ENCODE measurements around the gene CDC42SE2.

Gene CDC42SE2

DNA sequence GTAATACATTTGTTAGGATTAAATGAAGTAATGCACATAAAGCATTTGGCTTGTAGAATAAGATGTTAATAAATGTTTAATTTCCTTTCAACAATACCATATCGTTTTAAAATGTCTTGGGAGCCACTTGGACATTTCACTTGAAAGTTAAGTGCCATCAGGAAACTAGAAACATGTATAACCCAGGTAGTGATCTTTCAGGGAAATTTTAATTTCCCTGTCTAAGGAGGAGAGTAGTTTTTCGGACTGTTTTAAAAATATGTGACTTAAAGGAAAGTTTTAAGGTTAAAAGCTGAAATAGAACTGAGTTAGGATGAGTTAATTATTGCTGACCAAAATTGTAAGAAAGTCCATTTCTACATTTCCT is 18.0 kb downstream of the CDC42SE2 start:
- Histone ChIP-seq H3K79me2 (peaks cover 10% of the 10 kb centered on the region), H3K36me3 (ENCODE audit: control insufficient read depth, insufficient read depth, low read length) (no peaks in the 10 kb centered on the region), H3K9me3 (ENCODE audit: control insufficient read depth, low read length) (no peaks in the 10 kb centered on the region), H3K4me3 (ENCODE audit: low read depth, low read length) (no peak overlapping the region), H3K27ac (no peak overlapping the region), H2AFZ (no peak overlapping the region), H3K9ac (no peak overlapping the region), H3K27me3 (ENCODE audit: control insufficient read depth, insufficient read depth, low read length) (no peaks in the 10 kb centered on the region), H3K4me1 (no peaks in the 10 kb centered on the region), H3K4me2 (ENCODE audit: low read length) (no peak overlapping the region)
- TF ChIP-seq, protein P1, sequence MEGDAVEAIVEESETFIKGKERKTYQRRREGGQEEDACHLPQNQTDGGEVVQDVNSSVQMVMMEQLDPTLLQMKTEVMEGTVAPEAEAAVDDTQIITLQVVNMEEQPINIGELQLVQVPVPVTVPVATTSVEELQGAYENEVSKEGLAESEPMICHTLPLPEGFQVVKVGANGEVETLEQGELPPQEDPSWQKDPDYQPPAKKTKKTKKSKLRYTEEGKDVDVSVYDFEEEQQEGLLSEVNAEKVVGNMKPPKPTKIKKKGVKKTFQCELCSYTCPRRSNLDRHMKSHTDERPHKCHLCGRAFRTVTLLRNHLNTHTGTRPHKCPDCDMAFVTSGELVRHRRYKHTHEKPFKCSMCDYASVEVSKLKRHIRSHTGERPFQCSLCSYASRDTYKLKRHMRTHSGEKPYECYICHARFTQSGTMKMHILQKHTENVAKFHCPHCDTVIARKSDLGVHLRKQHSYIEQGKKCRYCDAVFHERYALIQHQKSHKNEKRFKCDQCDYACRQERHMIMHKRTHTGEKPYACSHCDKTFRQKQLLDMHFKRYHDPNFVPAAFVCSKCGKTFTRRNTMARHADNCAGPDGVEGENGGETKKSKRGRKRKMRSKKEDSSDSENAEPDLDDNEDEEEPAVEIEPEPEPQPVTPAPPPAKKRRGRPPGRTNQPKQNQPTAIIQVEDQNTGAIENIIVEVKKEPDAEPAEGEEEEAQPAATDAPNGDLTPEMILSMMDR (IDR thresholded peaks at IDR 0.05), result no peak

DNA sequence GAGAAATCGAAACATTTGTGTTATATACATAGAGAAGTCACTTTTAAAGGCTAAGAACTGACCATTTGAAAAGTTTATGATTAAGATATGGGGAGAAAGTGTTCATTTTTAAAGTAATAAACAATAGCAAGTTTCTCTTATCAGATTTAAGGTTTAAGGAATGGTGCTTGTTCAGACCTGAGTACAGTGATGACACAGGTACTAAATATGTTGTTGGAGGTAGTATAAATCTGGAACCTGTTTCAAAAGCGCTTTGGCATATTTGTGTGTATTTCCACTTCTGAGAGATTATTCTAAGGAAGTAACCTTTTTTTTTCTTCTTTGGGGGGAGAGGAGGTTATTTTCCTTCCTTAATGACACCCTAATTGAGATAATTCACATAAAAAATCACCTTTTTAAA is 18.4 kb downstream of the CDC42SE2 start:
- Histone ChIP-seq H3K79me2 (peaks cover 10% of the 10 kb centered on the region), H3K9me3 (ENCODE audit: control insufficient read depth, low read length) (no peaks in the 10 kb centered on the region), H3K27ac (no peak overlapping the region), H3K36me3 (ENCODE audit: control insufficient read depth, insufficient read depth, low read length) (no peaks in the 10 kb centered on the region), H3K4me3 (ENCODE audit: low read depth, low read length) (no peak overlapping the region), H2AFZ (no peak overlapping the region), H3K9ac (no peak overlapping the region), H3K4me2 (ENCODE audit: low read length) (no peak overlapping the region), H3K4me1 (no peaks in the 10 kb centered on the region), H3K27me3 (ENCODE audit: control insufficient read depth, insufficient read depth, low read length) (no peaks in the 10 kb centered on the region)
- TF ChIP-seq, protein P1 (IDR thresholded peaks at IDR 0.05), result no peak

DNA sequence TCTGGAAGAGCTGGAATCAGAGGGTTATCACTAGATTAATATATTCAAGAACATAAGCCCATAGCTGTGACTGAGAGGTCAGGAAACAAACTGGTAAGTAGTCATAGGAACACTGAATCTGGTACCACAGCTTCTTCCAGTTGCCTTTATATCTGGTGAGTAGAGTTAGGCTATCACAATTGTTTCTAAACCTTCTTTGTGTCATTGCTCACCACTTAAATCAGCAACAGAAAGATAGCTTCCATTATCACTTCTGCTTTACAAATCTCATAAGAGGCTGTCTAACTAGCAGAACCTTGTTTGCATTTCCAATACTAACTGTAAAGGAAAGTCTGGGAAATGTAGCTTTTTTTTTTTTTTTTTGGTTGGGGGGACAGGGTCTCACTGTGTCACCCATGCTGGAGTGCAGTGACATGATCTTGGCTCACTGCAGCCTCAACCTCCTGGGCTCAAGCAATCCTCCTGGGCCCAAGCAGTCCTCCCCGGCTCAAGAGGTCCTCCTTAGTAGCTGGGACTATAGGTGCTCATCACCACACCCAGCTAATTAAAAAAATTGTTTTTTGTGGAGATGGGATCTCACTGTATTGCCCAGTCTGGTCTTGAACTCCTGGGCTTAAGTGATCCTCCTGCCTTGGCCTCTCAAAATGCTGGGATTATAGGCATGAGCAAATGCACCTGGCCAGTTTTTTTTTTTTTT is 22.0 kb downstream of the CDC42SE2 start:
- H3K4me3 ChIP-seq (ENCODE audit: low read depth, low read length), result no peak overlapping the region
- no peaks in the 10 kb centered on the region for H3K4me1 ChIP-seq
- H3K79me2 ChIP-seq, result peaks cover 22% of the 10 kb centered on the region
- TF ChIP-seq, protein P1 (IDR thresholded peaks at IDR 0.05), result no peak
- H3K9ac ChIP-seq, result no peak overlapping the region
- no peak overlapping the region for H3K4me2 ChIP-seq (ENCODE audit: low read length)
- H3K9me3 ChIP-seq (ENCODE audit: control insufficient read depth, low read length), result no peaks in the 10 kb centered on the region
- no peak overlapping the region for H3K27ac ChIP-seq
- H2AFZ ChIP-seq, result no peak overlapping the region
- H3K36me3 ChIP-seq (ENCODE audit: control insufficient read depth, insufficient read depth, low read length), result no peaks in the 10 kb centered on the region
- H3K27me3 ChIP-seq (ENCODE audit: control insufficient read depth, insufficient read depth, low read length), result no peaks in the 10 kb centered on the region

DNA sequence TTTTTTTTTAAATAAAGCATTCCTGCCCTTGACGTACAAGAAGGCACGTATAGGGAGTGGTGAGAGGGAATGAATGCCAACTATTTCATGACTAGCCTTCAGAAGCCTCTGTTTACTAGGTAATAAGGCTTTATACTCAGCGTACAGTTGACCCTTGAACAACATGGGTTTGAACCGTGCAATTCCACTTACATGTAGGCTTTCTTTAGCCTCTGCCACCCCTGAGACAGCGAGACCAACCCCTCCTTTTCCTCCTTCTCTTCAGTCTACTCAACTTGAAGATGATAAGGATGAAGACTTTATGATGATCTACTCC is 22.5 kb downstream of the CDC42SE2 start:
- Histone ChIP-seq H3K4me2 (ENCODE audit: low read length) (no peak overlapping the region), H3K79me2 (peaks cover 19% of the 10 kb centered on the region), H3K27ac (no peak overlapping the region), H3K36me3 (ENCODE audit: control insufficient read depth, insufficient read depth, low read length) (no peaks in the 10 kb centered on the region), H3K9ac (no peak overlapping the region), H3K9me3 (ENCODE audit: control insufficient read depth, low read length) (no peaks in the 10 kb centered on the region), H3K4me3 (ENCODE audit: low read depth, low read length) (no peak overlapping the region), H3K4me1 (no peaks in the 10 kb centered on the region), H3K27me3 (ENCODE audit: control insufficient read depth, insufficient read depth, low read length) (no peaks in the 10 kb centered on the region), H2AFZ (no peak overlapping the region)
- TF ChIP-seq, protein P1 (IDR thresholded peaks at IDR 0.05), result no peak

DNA sequence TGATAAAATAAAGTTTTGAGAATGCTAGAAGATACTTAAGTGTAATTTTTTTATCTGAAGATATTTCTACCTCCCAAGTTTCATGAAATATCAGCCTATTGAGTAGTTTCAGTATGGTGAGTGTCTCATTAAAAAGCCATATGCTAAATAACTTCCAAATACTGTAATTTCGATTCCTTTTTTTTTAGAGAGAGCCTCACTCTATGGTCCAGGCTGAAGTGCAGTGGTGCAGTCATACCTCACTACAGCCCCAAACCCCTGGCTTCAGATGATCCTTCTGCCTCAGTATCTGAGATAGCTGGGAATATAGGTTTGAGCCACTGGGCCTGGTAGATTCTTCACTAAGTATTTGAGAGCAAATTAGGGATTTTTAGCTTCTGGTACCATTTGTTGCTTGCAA is 24.5 kb downstream of the CDC42SE2 start:
- Histone ChIP-seq H3K4me1 (no peaks in the 10 kb centered on the region), H3K9ac (no peak overlapping the region), H3K27me3 (ENCODE audit: control insufficient read depth, insufficient read depth, low read length) (no peaks in the 10 kb centered on the region), H3K27ac (no peak overlapping the region), H3K79me2 (peaks cover 24% of the 10 kb centered on the region), H3K36me3 (ENCODE audit: control insufficient read depth, insufficient read depth, low read length) (no peaks in the 10 kb centered on the region), H2AFZ (no peak overlapping the region), H3K4me3 (ENCODE audit: low read depth, low read length) (no peak overlapping the region), H3K9me3 (ENCODE audit: control insufficient read depth, low read length) (no peaks in the 10 kb centered on the region), H3K4me2 (ENCODE audit: low read length) (no peak overlapping the region)
- TF ChIP-seq, protein P1 (IDR thresholded peaks at IDR 0.05), result no peak
